ENCODE results near the gene WIZ. TPM values are rescaled to one million over a fixed set of nuclear protein-coding genes. Genes with fewer than 3 reads are reported as not detected.

WIZ gene
- total RNA-seq, 2 donors from 2014 or later, result 24.5 to 24.8 TPM

- DNase-seq (no peak), ATAC-seq (no peak)
- intact Hi-C loops (cut with DNase I, micrococcal nuclease), result no loop called here
These were observed 757 bp downstream of the WIZ start for GRCh38 chr19:15448778-15449619.

GRCh38 chr19:15448044-15448777 is 1.5 kb downstream of the WIZ start:
- ATAC-seq (no peak), DNase-seq (no peak)
- intact Hi-C loops (cut with DNase I, micrococcal nuclease), result no loop called here

- no peak for DNase-seq
- ATAC-seq, result no peak
- intact Hi-C loops (cut with DNase I, micrococcal nuclease), result no loop called here
These were observed 2.7 kb downstream of the WIZ start for GRCh38 chr19:15447057-15447456.

GRCh38 chr19:15445807-15446376 is 3.9 kb downstream of the WIZ start:
- no peak for DNase-seq
- ATAC-seq, result no peak
- intact Hi-C loops (cut with DNase I, micrococcal nuclease), result no loop called here

- intact Hi-C loops (cut with DNase I, micrococcal nuclease), result no loop called here
- DNase-seq (no peak), ATAC-seq (no peak)
These were observed 4.5 kb downstream of the WIZ start for GRCh38 chr19:15445227-15445605.

- ATAC-seq, result no peak
- DNase-seq, result no peak
- intact Hi-C loops (cut with DNase I, micrococcal nuclease), result no loop called here
These were observed 5.1 kb downstream of the WIZ start for GRCh38 chr19:15444505-15445226.

- ATAC-seq, result no peak
- intact Hi-C loops (cut with DNase I, micrococcal nuclease), result no loop called here
- DNase-seq, result no peak
These were observed 5.9 kb downstream of the WIZ start for GRCh38 chr19:15443838-15444237.

- ATAC-seq, result no peak
- intact Hi-C loops (cut with DNase I, micrococcal nuclease), result no loop called here
These were observed 6.4 kb downstream of the WIZ start for GRCh38 chr19:15443325-15443724.

GRCh38 chr19:15442142-15442920 is 7.4 kb downstream of the WIZ start:
- intact Hi-C loops (cut with DNase I, micrococcal nuclease), result no loop called here
- ATAC-seq, result no peak
- no peak for DNase-seq

More at GRCh38 chr19:15443325-15443724, 6.4 kb downstream of the WIZ start:
- no peak for DNase-seq

GRCh38 chr19:15441317-15441716 is 8.4 kb downstream of the WIZ start:
- intact Hi-C loops (cut with DNase I, micrococcal nuclease), result no loop called here
- no peak for ATAC-seq
- no peak for DNase-seq

GRCh38 chr19:15439821-15440641 is 9.7 kb downstream of the WIZ start:
- intact Hi-C loops (cut with DNase I, micrococcal nuclease), result no loop called here
- DNase-seq (no peak), ATAC-seq (no peak)

- ATAC-seq, result no peak
- intact Hi-C loops (cut with DNase I, micrococcal nuclease), result no loop called here
- DNase-seq, result no peak
These were observed 10.5 kb downstream of the WIZ start for GRCh38 chr19:15439078-15439799.

GRCh38 chr19:15438577-15438976 is 11.2 kb downstream of the WIZ start:
- intact Hi-C loops (cut with DNase I, micrococcal nuclease), result no loop called here
- ATAC-seq, result no peak

GRCh38 chr19:15438124-15438496 is 11.6 kb downstream of the WIZ start:
- intact Hi-C loops (cut with DNase I, micrococcal nuclease), result no loop called here
- no peak for ATAC-seq

More at GRCh38 chr19:15438577-15438976, 11.2 kb downstream of the WIZ start:
- no peak for DNase-seq

GRCh38 chr19:15437355-15438123 is 12.2 kb downstream of the WIZ start:
- intact Hi-C loops (cut with DNase I, micrococcal nuclease), result no loop called here
- ATAC-seq, result no peak
- no peak for DNase-seq

More at GRCh38 chr19:15438124-15438496, 11.6 kb downstream of the WIZ start:
- no peak for DNase-seq

- intact Hi-C loops (cut with DNase I, micrococcal nuclease), result no loop called here
- ATAC-seq, result no peak
- DNase-seq, result no peak
These were observed 13.0 kb downstream of the WIZ start for GRCh38 chr19:15436826-15437110.

All from left colon (tissue), 2 donors.